ENCODE results near the gene AGRN.
"Not testable (repeated sequence)": the region's sequence is repeated elsewhere in the genome, so short reads cannot be mapped to it uniquely, and the experiment has no call there.

The AGRN gene

GRCh38 chr1:982765-983436 lies 37.0 kb upstream of the AGRN start:
- no peak for DNase-seq

- DNase-seq, result no peak
These were observed 36.0 kb upstream of the AGRN start for GRCh38 chr1:983798-984475.

GRCh38 chr1:984476-984814 lies 35.5 kb upstream of the AGRN start:
- DNase-seq, result no peak

GRCh38 chr1:985126-985525 lies 34.8 kb upstream of the AGRN start:
- no peak for DNase-seq

GRCh38 chr1:988061-988460 lies 31.9 kb upstream of the AGRN start:
- not testable (repeated sequence) for DNase-seq

- not testable (repeated sequence) for DNase-seq
These were observed 28.6 kb upstream of the AGRN start for GRCh38 chr1:991275-991674.

GRCh38 chr1:991895-992294 lies 28.0 kb upstream of the AGRN start:
- DNase-seq, result no peak

GRCh38 chr1:992362-992761 lies 27.6 kb upstream of the AGRN start:
- DNase-seq, result no peak

- DNase-seq, result no peak
These were observed 26.4 kb upstream of the AGRN start for GRCh38 chr1:993379-993995.

- DNase-seq, result not testable (repeated sequence)
These were observed 25.4 kb upstream of the AGRN start for GRCh38 chr1:994546-994945.

- no peak for DNase-seq
These were observed 24.0 kb upstream of the AGRN start for GRCh38 chr1:995665-996633.

- DNase-seq, result no peak
These were observed 22.8 kb upstream of the AGRN start for GRCh38 chr1:996851-997712.

- no peak for DNase-seq
These were observed 22.3 kb upstream of the AGRN start for GRCh38 chr1:997713-997992.

- no peak for DNase-seq
These were observed 21.8 kb upstream of the AGRN start for GRCh38 chr1:997993-998744.

- DNase-seq, result no peak
These were observed 21.2 kb upstream of the AGRN start for GRCh38 chr1:998745-998994.

- DNase-seq, result no peak
These were observed 20.8 kb upstream of the AGRN start for GRCh38 chr1:998995-999724.

GRCh38 chr1:999725-1000356 lies 20.1 kb upstream of the AGRN start, which contains the start of gene HES4:
TSS of gene HES4 (minus strand) at chr1:1000097. CDS start at chr1:999973, 124 bp downstream.
- no peak for DNase-seq

- DNase-seq, result no peak
These were observed 19.4 kb upstream of the AGRN start for GRCh38 chr1:1000357-1001056.

GRCh38 chr1:1001057-1001783 lies 18.7 kb upstream of the AGRN start:
- DNase-seq, result no peak
